ENCODE results near the gene CMTM7.

CMTM7 gene

GRCh38 chr3:32424581-32425250 is 33.1 kb downstream of the CMTM7 start:
- Histone ChIP-seq H4K8ac (ENCODE audit: low read depth, low read length) (no peak overlapping the region), H3K27ac (ENCODE audit: low read depth, low read length) (no peak overlapping the region), H3K18ac (ENCODE audit: low read length) (no peak overlapping the region), H2BK12ac (ENCODE audit: low read length) (no peak overlapping the region), H2AFZ (ENCODE audit: insufficient read depth, low read length, poor library complexity) (no peak overlapping the region), H3K27me3 (ENCODE audit: insufficient read depth, low read length) (no peaks in the 10 kb centered on the region), H3K9ac (ENCODE audit: low read length) (no peak overlapping the region), H2BK5ac (ENCODE audit: low read depth, low read length, poor library complexity) (no peak overlapping the region), H3K23ac (ENCODE audit: low read length) (no peak overlapping the region), H2BK120ac (ENCODE audit: insufficient read depth, low read length, poor library complexity) (no peak overlapping the region), H4K91ac (ENCODE audit: low read depth, low read length) (no peak overlapping the region), H3K36me3 (ENCODE audit: control insufficient read depth in 1 of 2, insufficient read depth in 2 of 2, low read length in 2 of 2) (no peaks in the 10 kb centered on the region), H3K4me2 (ENCODE audit: low read length) (no peak overlapping the region), H2AK5ac (ENCODE audit: low read length) (no peak overlapping the region), H3K4ac (ENCODE audit: low read depth, low read length) (no peak overlapping the region), H3K4me3 (ENCODE audit: low read depth, low read length) (no peak overlapping the region), H3K4me1 (ENCODE audit: control insufficient read depth in 1 of 2, insufficient read depth in 2 of 2, low read length in 2 of 2) (peaks cover 23 to 26% of the 10 kb centered on the region in 2 experiments), H3K79me2 (ENCODE audit: control insufficient read depth, insufficient read depth, low read length, poor library complexity) (peaks cover 7% of the 10 kb centered on the region), H3K79me1 (ENCODE audit: low read length) (peaks cover 10% of the 10 kb centered on the region), H4K12ac (ENCODE audit: low read depth, low read length) (no peak overlapping the region), H3K14ac (ENCODE audit: low read length) (no peak overlapping the region), H3K9me3 (ENCODE audit: insufficient read depth, low read depth, low read length) (no peaks in the 10 kb centered on the region)
- WGBS (ENCODE audit: extremely low coverage, insufficient coverage, insufficient read length): no CpG with 5 or more reads among the region's 9 CpGs
- no peak for DNase-seq

GRCh38 chr3:32428092-32429068 is 36.7 kb downstream of the CMTM7 start:
- Histone ChIP-seq H4K12ac (ENCODE audit: low read depth, low read length) (no peak overlapping the region), H3K23ac (ENCODE audit: low read length) (no peak overlapping the region)
- WGBS (ENCODE audit: extremely low coverage, insufficient coverage, insufficient read length): no CpG with 5 or more reads among the region's 12 CpGs

GRCh38 chr3:32430900-32431299 is 39.2 kb downstream of the CMTM7 start:
- H3K23ac ChIP-seq (ENCODE audit: low read length): no peak overlapping the region
- H3K9ac ChIP-seq (ENCODE audit: low read length): no peak overlapping the region
- H3K27ac ChIP-seq (ENCODE audit: low read depth, low read length): no peak overlapping the region
- no peak overlapping the region for H3K4me3 ChIP-seq (ENCODE audit: low read depth, low read length)
- H2BK5ac ChIP-seq (ENCODE audit: low read depth, low read length, poor library complexity): no peak overlapping the region
- no peak overlapping the region for H4K8ac ChIP-seq (ENCODE audit: low read depth, low read length)
- no peak overlapping the region for H4K12ac ChIP-seq (ENCODE audit: low read depth, low read length)
- H2BK120ac ChIP-seq (ENCODE audit: insufficient read depth, low read length, poor library complexity): no peak overlapping the region
- H3K4me1 ChIP-seq (ENCODE audit: control insufficient read depth in 1 of 2, insufficient read depth in 2 of 2, low read length in 2 of 2): no peaks in the 10 kb centered on the region
- no peaks in the 10 kb centered on the region for H3K79me1 ChIP-seq (ENCODE audit: low read length)
- WGBS (ENCODE audit: extremely low coverage, insufficient coverage, insufficient read length): no CpG with 5 or more reads among the region's 5 CpGs
- no peak overlapping the region for H3K18ac ChIP-seq (ENCODE audit: low read length)
- no peak overlapping the region for H3K14ac ChIP-seq (ENCODE audit: low read length)
- H3K4ac ChIP-seq (ENCODE audit: low read depth, low read length): no peak overlapping the region
- H3K36me3 ChIP-seq (ENCODE audit: control insufficient read depth in 1 of 2, insufficient read depth in 2 of 2, low read length in 2 of 2): no peaks in the 10 kb centered on the region
- DNase-seq: no peak
- H3K27me3 ChIP-seq (ENCODE audit: insufficient read depth, low read length): no peaks in the 10 kb centered on the region
- H3K79me2 ChIP-seq (ENCODE audit: control insufficient read depth, insufficient read depth, low read length, poor library complexity): no peaks in the 10 kb centered on the region
- no peak overlapping the region for H4K91ac ChIP-seq (ENCODE audit: low read depth, low read length)
- no peak overlapping the region for H3K4me2 ChIP-seq (ENCODE audit: low read length)
- H2AK5ac ChIP-seq (ENCODE audit: low read length): no peak overlapping the region
- H2BK12ac ChIP-seq (ENCODE audit: low read length): no peak overlapping the region
- no peak overlapping the region for H2AFZ ChIP-seq (ENCODE audit: insufficient read depth, low read length, poor library complexity)
- H3K9me3 ChIP-seq (ENCODE audit: insufficient read depth, low read depth, low read length): no peaks in the 10 kb centered on the region

More at GRCh38 chr3:32428092-32429068, 36.7 kb downstream of the CMTM7 start:
- Histone ChIP-seq H3K36me3 (ENCODE audit: control insufficient read depth in 1 of 2, insufficient read depth in 2 of 2, low read length in 2 of 2) (no peaks in the 10 kb centered on the region), H3K27ac (ENCODE audit: low read depth, low read length) (no peak overlapping the region), H3K27me3 (ENCODE audit: insufficient read depth, low read length) (no peaks in the 10 kb centered on the region), H3K9ac (ENCODE audit: low read length) (no peak overlapping the region), H3K4ac (ENCODE audit: low read depth, low read length) (no peak overlapping the region), H3K4me2 (ENCODE audit: low read length) (no peak overlapping the region), H3K9me3 (ENCODE audit: insufficient read depth, low read depth, low read length) (no peaks in the 10 kb centered on the region), H2BK12ac (ENCODE audit: low read length) (no peak overlapping the region), H2BK5ac (ENCODE audit: low read depth, low read length, poor library complexity) (no peak overlapping the region), H4K91ac (ENCODE audit: low read depth, low read length) (no peak overlapping the region), H3K4me3 (ENCODE audit: low read depth, low read length) (no peak overlapping the region), H3K14ac (ENCODE audit: low read length) (no peak overlapping the region), H3K79me2 (ENCODE audit: control insufficient read depth, insufficient read depth, low read length, poor library complexity) (no peaks in the 10 kb centered on the region), H2AFZ (ENCODE audit: insufficient read depth, low read length, poor library complexity) (no peak overlapping the region), H3K79me1 (ENCODE audit: low read length) (no peaks in the 10 kb centered on the region), H2BK120ac (ENCODE audit: insufficient read depth, low read length, poor library complexity) (no peak overlapping the region), H2AK5ac (ENCODE audit: low read length) (no peak overlapping the region), H3K18ac (ENCODE audit: low read length) (peak overlapping the region; percentile 38), H3K4me1 (ENCODE audit: control insufficient read depth in 1 of 2, insufficient read depth in 2 of 2, low read length in 2 of 2) (peaks cover 8 to 11% of the 10 kb centered on the region in 2 experiments), H4K8ac (ENCODE audit: low read depth, low read length) (no peak overlapping the region)
- peak in 1 of 2 donors; percentile 11 for DNase-seq

- Histone ChIP-seq H3K4ac (ENCODE audit: low read depth, low read length) (no peak overlapping the region), H3K27me3 (ENCODE audit: insufficient read depth, low read length) (no peaks in the 10 kb centered on the region), H3K79me1 (ENCODE audit: low read length) (no peaks in the 10 kb centered on the region), H3K79me2 (ENCODE audit: control insufficient read depth, insufficient read depth, low read length, poor library complexity) (no peaks in the 10 kb centered on the region), H2BK120ac (ENCODE audit: insufficient read depth, low read length, poor library complexity) (no peak overlapping the region), H3K14ac (ENCODE audit: low read length) (no peak overlapping the region), H2AK5ac (ENCODE audit: low read length) (no peak overlapping the region), H4K12ac (ENCODE audit: low read depth, low read length) (no peak overlapping the region), H3K18ac (ENCODE audit: low read length) (no peak overlapping the region), H4K91ac (ENCODE audit: low read depth, low read length) (no peak overlapping the region), H3K4me2 (ENCODE audit: low read length) (no peak overlapping the region), H3K27ac (ENCODE audit: low read depth, low read length) (no peak overlapping the region), H3K9ac (ENCODE audit: low read length) (no peak overlapping the region), H3K4me3 (ENCODE audit: low read depth, low read length) (no peak overlapping the region), H3K9me3 (ENCODE audit: insufficient read depth, low read depth, low read length) (no peaks in the 10 kb centered on the region), H2AFZ (ENCODE audit: insufficient read depth, low read length, poor library complexity) (no peak overlapping the region), H3K36me3 (ENCODE audit: control insufficient read depth in 1 of 2, insufficient read depth in 2 of 2, low read length in 2 of 2) (no peaks in the 10 kb centered on the region), H2BK5ac (ENCODE audit: low read depth, low read length, poor library complexity) (no peak overlapping the region), H3K23ac (ENCODE audit: low read length) (no peak overlapping the region), H2BK12ac (ENCODE audit: low read length) (no peak overlapping the region), H3K4me1 (ENCODE audit: control insufficient read depth in 1 of 2, insufficient read depth in 2 of 2, low read length in 2 of 2) (peaks cover 0 to 1% of the 10 kb centered on the region in 2 experiments), H4K8ac (ENCODE audit: low read depth, low read length) (no peak overlapping the region)
- WGBS (ENCODE audit: extremely low coverage, insufficient coverage, insufficient read length): no CpG with 5 or more reads among the region's 3 CpGs
- no peak for DNase-seq
Observed at GRCh38 chr3:32431481-32431880, 39.8 kb downstream of the CMTM7 start.

All from trophoblast cell (in vitro differentiated cells and primary cell).